ENCODE measurements around the gene TACR3.

- TF ChIP-seq SUZ12 (IDR thresholded peaks at IDR 0.05; ENCODE audit: extremely low read depth, insufficient read depth, insufficient read length) (no peak), YY1 (IDR thresholded peaks at IDR 0.05; ENCODE audit: insufficient read depth, insufficient read length) (no peak)
Measured at GRCh38 chr4:103664436-103665075, 55.2 kb downstream of the TACR3 start.

Measured in NT2/D1 (cell line).